ENCODE results near the gene DUSP19. TPM values are rescaled to one million over a fixed set of nuclear protein-coding genes. Genes with fewer than 3 reads are reported as not detected.

The DUSP19 gene
- polyA plus RNA-seq, 1 donor (not counting 4 experiments of a cell fraction or from before 2014, with no cell fraction given): 1.1 TPM

DNA sequence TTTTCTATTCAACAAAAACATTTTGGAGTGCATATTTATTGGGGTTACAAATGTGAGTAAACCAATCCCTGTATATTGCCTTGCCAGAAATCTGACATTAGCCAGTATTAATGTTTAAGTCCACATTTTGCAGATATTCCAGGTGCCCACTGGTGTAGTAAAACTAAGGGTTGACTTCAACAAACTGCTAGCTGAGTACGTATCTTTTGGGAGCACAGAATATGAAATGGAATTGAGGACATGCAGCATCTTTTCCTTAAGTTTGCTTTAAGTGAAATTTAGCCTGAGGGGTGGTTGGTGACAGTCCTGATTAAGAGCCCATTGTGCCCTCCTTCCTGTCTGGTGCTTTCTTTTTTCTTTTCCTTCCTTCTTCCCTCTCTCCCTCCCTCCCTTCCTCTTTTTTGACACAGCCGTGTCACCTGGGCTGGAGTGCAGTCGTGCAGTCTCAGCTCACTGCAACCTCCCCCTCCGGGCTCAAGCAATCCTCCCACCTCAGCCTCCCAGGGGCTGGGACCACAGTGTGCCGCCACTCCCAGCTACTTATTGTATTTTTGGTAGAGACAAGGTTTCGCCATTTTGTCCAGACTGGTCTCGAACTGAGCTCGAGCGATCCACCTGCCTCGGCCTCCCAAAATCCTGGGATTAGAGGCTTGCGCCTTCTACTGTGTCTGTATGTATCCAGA lies 47.3 kb downstream of the DUSP19 start:
- H3K4me1 ChIP-seq (ENCODE audit: control insufficient read depth, extremely low read depth, insufficient read depth, low read length): peaks cover 10% of the 10 kb centered on the region
- no peaks in the 10 kb centered on the region for H3K27me3 ChIP-seq (ENCODE audit: control insufficient read depth, extremely low read depth, insufficient read depth, low read length)
- dilution Hi-C loops (cut with MboI; ENCODE audit: extremely low pct_ligation_motif_present, low sequenced_read_pairs): no loop called here
- no peak for TF ChIP-seq EZH2 (IDR thresholded peaks at IDR 0.05; ENCODE audit: low read length)
- TF ChIP-seq, protein P1, sequence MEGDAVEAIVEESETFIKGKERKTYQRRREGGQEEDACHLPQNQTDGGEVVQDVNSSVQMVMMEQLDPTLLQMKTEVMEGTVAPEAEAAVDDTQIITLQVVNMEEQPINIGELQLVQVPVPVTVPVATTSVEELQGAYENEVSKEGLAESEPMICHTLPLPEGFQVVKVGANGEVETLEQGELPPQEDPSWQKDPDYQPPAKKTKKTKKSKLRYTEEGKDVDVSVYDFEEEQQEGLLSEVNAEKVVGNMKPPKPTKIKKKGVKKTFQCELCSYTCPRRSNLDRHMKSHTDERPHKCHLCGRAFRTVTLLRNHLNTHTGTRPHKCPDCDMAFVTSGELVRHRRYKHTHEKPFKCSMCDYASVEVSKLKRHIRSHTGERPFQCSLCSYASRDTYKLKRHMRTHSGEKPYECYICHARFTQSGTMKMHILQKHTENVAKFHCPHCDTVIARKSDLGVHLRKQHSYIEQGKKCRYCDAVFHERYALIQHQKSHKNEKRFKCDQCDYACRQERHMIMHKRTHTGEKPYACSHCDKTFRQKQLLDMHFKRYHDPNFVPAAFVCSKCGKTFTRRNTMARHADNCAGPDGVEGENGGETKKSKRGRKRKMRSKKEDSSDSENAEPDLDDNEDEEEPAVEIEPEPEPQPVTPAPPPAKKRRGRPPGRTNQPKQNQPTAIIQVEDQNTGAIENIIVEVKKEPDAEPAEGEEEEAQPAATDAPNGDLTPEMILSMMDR (optimal IDR thresholded peaks at IDR 0.05 in 1 of 3, IDR thresholded peaks at IDR 0.05 in 1 of 3, conservative IDR thresholded peaks at IDR 0.05 in 1 of 3; ENCODE audit: extremely low read depth in 1 of 3, insufficient read depth in 2 of 3, low read length in 3 of 3): no peak
- H3K9me3 ChIP-seq (ENCODE audit: control insufficient read depth, low read depth, low read length): no peaks in the 10 kb centered on the region
- H3K4me2 ChIP-seq (ENCODE audit: control insufficient read depth, extremely low read depth, insufficient read depth, low read depth, low read length): peak overlapping the region; percentile 86
- H4K20me1 ChIP-seq (ENCODE audit: control insufficient read depth, extremely low read depth, insufficient read depth, low read length): no peaks in the 10 kb centered on the region
- no peak overlapping the region for H3K27ac ChIP-seq (ENCODE audit: control insufficient read depth, insufficient read depth, low read length)
- no peak overlapping the region for H2AFZ ChIP-seq (ENCODE audit: control insufficient read depth, low read length)
- peak overlapping the region; percentile 60 to 95 (median 89) for H3K4me3 ChIP-seq (ENCODE audit: control insufficient read depth in 2 of 3, extremely low read depth in 1 of 3, insufficient read depth in 2 of 3, low read depth in 1 of 3, low read length in 3 of 3)
- no peak overlapping the region for H3K9ac ChIP-seq (ENCODE audit: control insufficient read depth, extremely low read depth, insufficient read depth, low read length)
- H3K36me3 ChIP-seq (ENCODE audit: control insufficient read depth in 2 of 2, extremely low read depth in 1 of 2, insufficient read depth in 2 of 2, low read length in 2 of 2): peaks cover 0 to 4% of the 10 kb centered on the region in 2 experiments
- DNase-seq (ENCODE audit: low read depth, low spot score) (no peak), FAIRE-seq (no peak)
- no peaks in the 10 kb centered on the region for H3K9me1 ChIP-seq (ENCODE audit: control insufficient read depth, extremely low read depth, insufficient read depth, low read length)
- peaks cover 57% of the 10 kb centered on the region for H3K79me2 ChIP-seq (ENCODE audit: control insufficient read depth, insufficient read depth, low read length)

DNA sequence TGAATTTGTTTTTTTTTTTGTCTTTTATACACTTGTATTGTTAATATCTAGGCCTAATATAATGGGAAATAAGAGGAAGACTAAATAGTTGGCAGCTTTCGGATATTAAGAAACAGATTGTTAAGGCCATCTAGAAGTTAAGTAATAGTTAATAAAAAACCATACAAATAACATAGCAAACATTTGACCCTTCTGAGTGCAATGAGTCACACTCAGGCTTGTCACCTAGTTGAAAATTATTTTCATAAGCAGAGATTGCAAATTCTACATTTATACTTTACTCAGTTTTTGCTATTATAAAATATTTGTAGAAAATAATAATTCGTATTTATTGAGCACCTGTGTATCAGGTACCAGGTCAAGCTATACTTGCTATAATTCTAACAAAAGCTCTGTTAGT lies 48.1 kb downstream of the DUSP19 start:
- no peak overlapping the region for H2AFZ ChIP-seq (ENCODE audit: control insufficient read depth, low read length)
- H3K9me1 ChIP-seq (ENCODE audit: control insufficient read depth, extremely low read depth, insufficient read depth, low read length): no peaks in the 10 kb centered on the region
- no peak overlapping the region for H3K27ac ChIP-seq (ENCODE audit: control insufficient read depth, insufficient read depth, low read length)
- no peak overlapping the region for H3K4me2 ChIP-seq (ENCODE audit: control insufficient read depth, extremely low read depth, insufficient read depth, low read depth, low read length)
- DNase-seq (ENCODE audit: low read depth, low spot score) (no peak), FAIRE-seq (no peak)
- H3K9me3 ChIP-seq (ENCODE audit: control insufficient read depth, low read depth, low read length): no peaks in the 10 kb centered on the region
- peaks cover 63% of the 10 kb centered on the region for H3K79me2 ChIP-seq (ENCODE audit: control insufficient read depth, insufficient read depth, low read length)
- H4K20me1 ChIP-seq (ENCODE audit: control insufficient read depth, extremely low read depth, insufficient read depth, low read length): no peaks in the 10 kb centered on the region
- peaks cover 0 to 4% of the 10 kb centered on the region in 2 experiments for H3K36me3 ChIP-seq (ENCODE audit: control insufficient read depth in 2 of 2, extremely low read depth in 1 of 2, insufficient read depth in 2 of 2, low read length in 2 of 2)
- no peaks in the 10 kb centered on the region for H3K27me3 ChIP-seq (ENCODE audit: control insufficient read depth, extremely low read depth, insufficient read depth, low read length)
- peaks cover 10% of the 10 kb centered on the region for H3K4me1 ChIP-seq (ENCODE audit: control insufficient read depth, extremely low read depth, insufficient read depth, low read length)
- no peak overlapping the region for H3K4me3 ChIP-seq (ENCODE audit: control insufficient read depth in 2 of 3, extremely low read depth in 1 of 3, insufficient read depth in 2 of 3, low read depth in 1 of 3, low read length in 3 of 3)
- no peak for TF ChIP-seq EZH2 (IDR thresholded peaks at IDR 0.05; ENCODE audit: low read length)
- TF ChIP-seq, protein P1 (optimal IDR thresholded peaks at IDR 0.05 in 1 of 3, IDR thresholded peaks at IDR 0.05 in 1 of 3, conservative IDR thresholded peaks at IDR 0.05 in 1 of 3; ENCODE audit: extremely low read depth in 1 of 3, insufficient read depth in 2 of 3, low read length in 3 of 3): no peak
- dilution Hi-C loops (cut with MboI; ENCODE audit: extremely low pct_ligation_motif_present, low sequenced_read_pairs): no loop called here
- H3K9ac ChIP-seq (ENCODE audit: control insufficient read depth, extremely low read depth, insufficient read depth, low read length): no peak overlapping the region

Data from keratinocyte (primary cell).